Inflammatory macrophage (primary cell): ENCODE results near the gene SHC2.
A peak's percentile ranks its signal among the peaks of the same experiment; 100 is the strongest.

Experiments used
- DNase-seq, 2 donors: peaks; one replicate each; pipeline ENCODE4 v3.0.0-alpha.2; 2020 to 2022

The SHC2 gene

GRCh38 chr19:370641-371330, 90.0 kb downstream of the SHC2 start:
- DNase-seq: no peak

- no peak for DNase-seq
Observed at GRCh38 chr19:369876-370275, 91.0 kb downstream of the SHC2 start.

- DNase-seq: no peak
Observed at GRCh38 chr19:369256-369655, 91.6 kb downstream of the SHC2 start.

GRCh38 chr19:368630-369024, 92.2 kb downstream of the SHC2 start:
- DNase-seq: no peak

- peak in 1 of 2 donors; percentile 45 for DNase-seq
Observed at GRCh38 chr19:367963-368629, 92.7 kb downstream of the SHC2 start.

- DNase-seq: no peak
Observed at GRCh38 chr19:367561-367960, 93.3 kb downstream of the SHC2 start.

GRCh38 chr19:366951-367350, 93.9 kb downstream of the SHC2 start:
- DNase-seq: no peak
